GM18498 (cell line): ENCODE measurements around the gene MMS19.
"Not testable (repeated sequence)": the region's sequence is repeated elsewhere in the genome, so short reads cannot be mapped to it uniquely, and the experiment has no call there.

Source experiments
- ATAC-seq: cut with Tn5 transposase; IDR thresholded peaks from one replicate; pipeline ENCODE4 v1.9.1; 2021; ENCODE audit warnings: mild to moderate bottlenecking, moderate library complexity; ENCODE audit not compliant: unreplicated experiment

The MMS19 gene

DNA sequence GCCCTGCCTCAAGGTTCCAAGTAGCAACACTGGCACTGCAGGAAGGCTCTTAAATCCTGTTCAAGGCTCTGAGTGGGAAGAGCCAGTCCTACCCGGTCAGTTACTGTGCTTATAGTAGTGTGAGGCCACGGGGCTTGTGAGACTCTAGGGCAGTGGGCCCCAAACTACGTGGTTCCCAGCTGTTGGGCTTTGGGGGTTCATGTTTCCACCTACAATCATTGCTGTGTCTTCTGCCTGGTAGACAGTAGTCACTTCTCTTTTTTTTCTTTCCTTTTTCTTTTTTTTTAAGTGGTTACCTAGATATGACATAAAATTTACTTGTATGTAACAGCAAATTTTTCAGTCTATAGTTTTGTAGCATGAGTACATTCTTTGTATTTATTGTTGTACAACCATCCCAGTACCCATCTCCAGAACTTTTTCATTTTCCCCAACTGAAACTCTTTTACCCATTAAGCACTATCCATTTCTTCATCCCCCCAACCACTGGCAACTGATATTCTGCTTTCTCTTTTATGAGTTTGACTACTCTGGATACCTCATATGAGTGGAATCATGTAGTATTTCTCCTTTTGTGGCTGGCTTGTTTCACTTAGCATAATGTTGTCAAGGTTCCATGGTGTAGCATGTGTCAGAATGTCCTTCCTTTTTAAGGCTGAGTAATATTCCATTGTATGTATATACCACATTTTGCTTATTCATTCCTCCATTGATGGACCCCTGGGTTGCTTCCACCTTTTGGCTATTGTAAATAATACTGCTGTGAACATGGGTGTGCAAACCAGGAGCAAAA lies 8.2 kb upstream of the MMS19 start:
- ATAC-seq: no peak

DNA sequence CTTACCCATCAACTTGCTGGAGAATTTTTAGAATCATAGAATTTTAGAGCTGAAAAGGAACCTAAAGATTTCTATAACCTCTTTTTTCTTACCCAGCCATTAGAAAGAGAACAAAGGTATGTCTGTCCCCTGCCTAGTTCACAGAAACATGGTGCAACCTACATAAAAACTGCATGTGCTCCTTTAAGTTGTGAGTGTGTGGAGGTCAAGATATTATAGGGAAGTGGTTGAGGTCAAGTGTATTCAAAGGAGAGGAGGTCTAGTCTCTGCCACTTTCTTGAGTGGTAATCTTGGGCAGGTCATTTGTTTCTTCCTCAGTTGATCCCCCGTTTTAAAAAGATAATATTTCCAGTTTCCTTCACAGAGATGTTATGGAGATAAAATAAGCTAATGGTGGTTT lies 6.9 kb upstream of the MMS19 start:
- no peak for ATAC-seq

DNA sequence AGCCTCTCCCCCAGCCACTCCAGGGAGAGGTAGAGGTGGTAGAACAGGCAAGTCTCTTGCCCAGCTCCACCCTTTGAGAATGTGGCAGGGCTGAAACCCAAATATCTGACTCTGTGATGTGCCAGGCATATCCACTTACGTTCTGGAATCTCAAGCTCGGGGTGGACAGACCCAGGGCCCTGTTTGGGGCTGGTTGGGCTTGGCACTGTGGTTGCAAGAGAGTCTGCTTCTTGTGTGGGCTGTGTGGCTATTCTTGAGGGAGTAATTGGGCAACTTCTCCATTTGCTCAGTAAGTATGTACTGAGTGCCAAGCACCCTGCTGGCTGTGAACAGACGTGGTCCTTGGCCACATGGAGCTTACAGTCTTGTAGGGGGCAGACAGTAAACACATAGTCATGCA lies 5.2 kb upstream of the MMS19 start:
- ATAC-seq: no peak

DNA sequence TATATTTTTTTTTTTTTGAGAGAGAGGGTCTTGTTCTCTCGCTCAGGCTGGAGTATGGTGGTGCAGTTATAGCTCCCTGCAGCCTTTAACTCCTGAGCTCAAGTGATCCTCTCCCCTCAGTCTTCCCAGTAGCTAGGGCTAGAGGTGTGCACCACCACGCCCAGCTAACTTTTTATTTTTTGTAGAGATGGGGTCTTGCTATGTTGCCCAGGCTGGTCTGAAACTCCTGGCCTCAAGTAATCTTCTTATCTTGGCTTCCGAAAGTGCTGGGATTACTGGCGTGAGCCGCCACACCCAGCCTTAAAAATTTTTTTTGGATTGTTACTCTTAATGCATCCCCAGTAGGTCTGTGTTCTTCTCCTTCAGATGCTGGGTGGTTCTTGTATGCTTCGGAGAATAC lies 4.7 kb upstream of the MMS19 start:
- no peak for ATAC-seq

DNA sequence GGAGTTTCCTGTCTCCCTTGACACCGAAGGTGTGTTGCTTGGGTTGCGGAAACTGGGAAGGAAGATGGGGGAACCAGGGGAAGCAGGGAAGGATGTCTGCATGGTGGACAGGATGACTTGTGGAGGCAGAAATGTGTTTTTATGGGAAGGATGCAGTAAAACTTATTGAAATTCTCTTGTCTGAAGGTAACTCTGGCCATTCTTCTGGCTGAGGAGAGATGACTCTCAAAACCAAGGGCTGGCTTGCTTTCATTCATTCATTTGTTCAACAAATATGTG lies 2.0 kb upstream of the MMS19 start:
- no peak for ATAC-seq

- ATAC-seq: no peak
These were observed 1.5 kb upstream of the MMS19 start for GRCh38 chr10:97499561-97500296.

DNA sequence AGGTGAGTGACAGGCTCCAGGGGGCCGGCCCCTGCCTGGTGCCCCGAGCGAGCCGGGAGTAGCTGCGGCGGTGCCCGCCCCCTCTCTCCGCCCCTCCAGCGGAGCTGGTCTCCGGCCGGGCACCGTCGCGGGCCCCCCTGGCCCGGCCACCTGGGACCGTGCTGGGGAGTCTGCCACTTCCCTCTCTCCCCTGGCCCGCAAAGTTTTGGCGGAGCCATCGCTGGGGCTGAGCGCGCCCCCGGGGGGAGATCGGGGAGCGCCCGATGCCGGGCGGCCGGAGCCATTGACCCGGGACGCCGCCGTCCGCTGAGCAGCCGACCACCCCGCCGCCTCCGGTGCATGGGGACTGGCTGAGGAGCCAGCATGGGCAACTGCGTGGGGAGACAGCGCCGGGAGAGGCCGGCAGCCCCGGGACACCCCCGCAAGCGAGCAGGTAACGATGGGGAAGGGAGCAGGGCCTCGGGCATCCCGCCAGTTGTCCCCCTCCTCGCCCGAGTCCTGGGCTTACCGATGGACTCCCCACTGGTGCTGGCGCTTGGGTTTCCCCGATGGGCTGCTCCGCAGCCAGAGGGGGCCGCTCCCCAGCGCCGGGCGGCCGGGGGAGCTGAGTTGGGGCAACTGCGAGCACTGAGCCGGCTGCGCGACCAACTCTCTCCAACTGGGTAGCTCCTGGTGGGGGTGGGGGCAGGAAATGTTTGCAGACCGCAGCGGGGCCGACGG lies 779 bp upstream of the MMS19 start, which contains the start of gene UBTD1:
Gene UBTD1, plus strand, starts transcription at position 84 of the 720 bp plus-strand sequence. Its CDS starts 280 bp downstream, at position 364.
- peak; percentile 1 for ATAC-seq

DNA sequence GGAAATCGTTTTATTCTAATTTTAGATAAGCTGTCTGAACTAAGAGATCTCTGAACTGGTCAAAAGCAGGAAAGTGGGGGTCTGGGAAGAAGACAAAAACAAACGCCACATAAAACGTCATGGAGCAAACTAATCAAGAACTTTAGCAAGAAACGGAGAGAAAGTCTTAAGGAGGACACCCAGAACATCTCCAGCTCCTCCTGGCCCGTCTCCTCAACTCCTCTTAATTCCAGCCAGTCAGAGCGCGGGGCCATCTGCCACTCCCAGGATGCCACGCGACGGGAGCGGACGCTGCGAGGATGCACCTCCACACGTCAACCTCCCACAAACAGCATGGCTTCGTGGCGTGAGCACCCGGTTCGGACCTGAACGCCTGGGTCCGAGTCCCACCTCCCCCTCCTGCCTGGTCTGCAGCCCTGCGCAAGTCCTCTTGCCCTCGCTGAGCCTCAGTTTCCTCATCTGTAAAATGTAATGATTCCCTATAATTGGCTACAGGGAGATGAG lies 598 bp downstream of the MMS19 start:
- ATAC-seq: peak; percentile 28

GRCh38 chr10:97494863-97495506 lies 3.2 kb downstream of the MMS19 start:
- ATAC-seq: no peak

DNA sequence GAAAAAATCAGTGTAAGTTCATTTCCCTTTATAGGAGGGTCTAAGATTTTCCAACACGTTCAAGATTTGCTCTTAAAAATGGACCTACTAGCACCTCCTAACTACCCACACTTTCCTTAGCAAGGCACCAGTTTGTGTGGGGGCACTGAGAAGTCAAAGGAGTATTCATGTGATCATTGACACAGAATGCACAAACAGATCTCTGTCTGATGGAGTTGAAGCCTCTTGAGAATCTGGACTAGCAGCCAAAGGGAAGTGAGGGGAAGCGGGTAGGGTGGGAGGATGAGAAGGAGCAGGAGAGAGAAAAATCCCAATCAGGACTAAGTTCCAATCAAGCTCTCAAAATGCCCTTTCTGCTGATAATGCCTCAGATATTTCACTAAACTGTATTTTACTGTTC lies 4.1 kb downstream of the MMS19 start:
- ATAC-seq: no peak

DNA sequence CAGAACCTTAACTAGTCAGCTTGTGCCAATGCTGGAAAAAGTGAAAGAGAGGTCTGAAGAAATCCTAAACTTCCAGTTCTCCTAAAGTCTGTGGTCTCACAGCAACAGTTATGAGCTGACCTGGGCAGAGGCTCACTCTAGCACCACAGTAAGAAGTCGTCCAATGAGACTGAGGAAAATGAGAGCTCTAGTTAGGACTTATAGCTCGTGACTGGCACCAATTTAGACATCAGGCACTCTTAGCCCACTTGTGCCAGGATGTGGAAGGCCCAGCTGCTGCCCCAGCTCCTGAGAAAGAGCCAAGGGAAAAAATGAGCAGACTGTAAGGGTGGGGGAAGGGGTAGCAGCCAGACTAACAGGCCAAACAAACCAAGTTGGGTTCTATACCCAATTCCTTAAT lies 7.6 kb downstream of the MMS19 start:
- ATAC-seq: no peak

GRCh38 chr10:97485647-97486281 lies 12.5 kb downstream of the MMS19 start:
- no peak for ATAC-seq

DNA sequence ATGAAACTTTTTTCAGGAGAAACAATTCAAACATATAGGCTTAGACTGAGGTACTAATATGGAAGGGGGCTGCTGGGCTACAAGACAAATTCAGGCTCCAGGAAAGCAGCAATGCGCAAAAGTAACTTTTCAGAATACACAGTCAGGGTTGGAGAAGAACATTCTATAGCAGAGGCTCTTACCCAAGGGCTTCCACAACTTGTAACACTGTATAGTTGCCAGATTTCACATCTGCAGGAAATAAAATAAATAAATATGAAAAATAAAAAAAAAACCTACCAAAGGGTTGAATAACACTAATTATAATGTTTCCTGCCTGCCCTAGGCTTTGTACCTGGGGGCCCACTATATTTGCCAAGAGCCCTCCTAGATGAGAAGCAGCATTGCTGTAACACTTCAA lies 14.3 kb downstream of the MMS19 start:
- ATAC-seq: no peak

GRCh38 chr10:97483506-97483905 lies 14.7 kb downstream of the MMS19 start:
- no peak for ATAC-seq

DNA sequence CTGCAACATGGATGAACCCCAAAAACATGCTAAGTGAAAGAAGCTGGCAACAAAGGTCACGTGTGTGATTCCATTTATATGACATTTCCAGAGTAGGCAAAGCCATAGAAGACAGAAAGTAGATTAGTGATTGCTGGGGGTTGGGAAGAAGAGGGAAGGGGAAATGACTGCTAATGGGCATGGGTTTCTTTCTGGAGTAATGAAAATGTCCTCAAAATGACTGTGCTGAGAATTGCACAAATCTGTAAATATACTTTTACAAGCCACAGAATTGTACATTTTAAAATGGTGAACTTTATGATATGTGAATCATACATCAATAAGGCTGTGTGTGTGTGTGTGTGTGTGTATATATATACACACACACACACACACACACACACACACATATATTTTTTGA lies 15.8 kb downstream of the MMS19 start:
- no peak for ATAC-seq

DNA sequence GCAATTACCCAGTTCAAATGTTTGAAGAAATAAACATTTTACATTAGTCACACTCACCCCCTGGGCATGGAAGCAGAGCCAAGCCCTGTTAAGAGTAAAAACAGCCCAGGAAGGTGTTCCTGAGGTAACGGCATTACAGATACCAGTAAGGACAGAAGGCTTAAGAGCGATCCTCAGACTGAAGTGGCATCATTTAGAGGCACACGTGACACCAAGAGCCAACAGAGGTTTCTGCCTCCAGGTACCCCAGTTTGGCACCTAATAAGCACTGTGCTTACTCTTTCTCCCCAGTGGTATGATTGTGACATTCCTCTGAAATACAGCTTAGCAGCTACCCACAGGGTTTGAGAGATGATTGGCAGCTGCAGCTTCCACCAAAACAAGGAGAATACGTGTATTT lies 17.2 kb downstream of the MMS19 start:
- no peak for ATAC-seq

DNA sequence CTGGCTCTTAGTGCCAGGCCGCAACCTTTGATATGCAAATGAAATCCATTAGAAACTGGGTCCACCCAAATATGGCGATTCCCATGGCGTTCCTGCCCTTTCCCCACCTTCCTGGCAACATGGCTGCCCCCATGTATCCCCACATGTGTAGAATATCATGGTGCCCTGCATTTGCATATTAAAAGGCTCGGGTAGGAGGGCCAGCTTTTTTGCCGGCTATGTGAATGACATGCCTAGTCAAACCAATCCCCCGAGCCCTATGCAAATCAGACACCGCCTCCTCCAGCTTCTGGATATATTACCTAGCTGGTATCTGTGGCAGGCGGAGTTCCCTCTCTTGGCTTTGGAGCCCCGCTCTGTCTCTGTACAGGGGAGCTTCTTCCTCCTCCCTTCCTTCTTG lies 18.3 kb downstream of the MMS19 start:
- no peak for ATAC-seq

- ATAC-seq: not testable (repeated sequence)
These were observed 18.8 kb downstream of the MMS19 start for GRCh38 chr10:97479410-97479809.

DNA sequence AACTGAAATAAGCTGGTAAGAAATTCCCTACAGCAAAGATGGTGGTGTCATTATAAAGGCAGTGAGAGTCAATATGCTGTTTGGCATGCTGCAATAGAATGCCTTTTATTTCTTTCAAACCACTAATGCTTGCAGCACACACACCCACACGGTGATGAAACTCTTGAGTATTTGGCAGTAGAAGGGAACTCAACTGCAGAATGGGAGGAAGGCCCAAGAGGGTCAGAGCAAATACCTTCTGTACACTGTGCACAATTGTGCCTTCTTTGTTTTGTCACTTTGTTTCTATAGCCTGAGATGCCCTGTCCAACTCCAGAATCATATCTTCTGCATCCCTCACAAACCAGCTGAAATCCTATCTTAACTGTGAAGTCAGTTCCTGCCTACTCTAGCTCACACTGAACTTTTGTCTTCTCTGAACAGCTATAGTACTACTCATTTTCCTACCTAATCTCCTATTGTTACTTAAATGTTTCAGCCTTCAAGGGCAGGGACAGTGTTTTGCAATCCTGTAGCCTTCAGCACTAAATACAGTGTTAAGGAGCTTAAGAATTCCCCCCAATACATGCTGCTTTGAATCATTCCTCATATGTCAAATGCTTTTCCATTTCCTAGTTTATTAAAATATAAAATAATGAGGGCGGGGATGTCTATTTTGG lies 22.2 kb downstream of the MMS19 start:
- ATAC-seq: no peak

DNA sequence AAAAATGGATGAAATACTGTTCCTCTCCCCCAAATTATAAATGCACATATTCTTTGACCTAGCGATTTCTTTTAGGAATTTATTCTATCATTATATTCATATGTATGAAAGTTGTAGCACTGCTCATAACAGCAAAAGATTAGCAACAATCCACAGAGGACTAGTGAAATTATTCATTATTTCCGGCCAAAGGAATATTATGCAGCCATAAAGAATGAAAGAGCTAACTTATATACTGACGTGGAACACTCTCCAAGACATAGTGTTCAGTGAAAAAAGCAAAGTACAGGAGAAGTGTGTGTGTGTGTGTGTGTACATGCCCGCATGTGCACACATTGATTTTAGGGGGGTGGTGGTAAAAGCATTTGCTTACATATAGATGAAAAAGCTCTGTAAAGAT lies 23.3 kb downstream of the MMS19 start:
- ATAC-seq: no peak
